Measurements from ENCODE around the gene IFRD2. TPM values are rescaled to one million over a fixed set of nuclear protein-coding genes. Genes with fewer than 3 reads are reported as not detected.

Gene IFRD2
- total and polyA plus RNA-seq, 9 of the 15 experiments (the other 6 are each of a cell fraction or from before 2014, with no cell fraction given), result 30.5 to 115 (median 52.8) TPM

- TF ChIP-seq ZNF143 (CRISPR knock-in tag; IDR thresholded peaks at IDR 0.05) (no peak), ZNF512 (tag; IDR thresholded peaks at IDR 0.05) (no peak), XRCC3 (IDR thresholded peaks at IDR 0.05) (no peak), PBX2 (CRISPR knock-in tag; IDR thresholded peaks at IDR 0.05; ENCODE audit: low read depth) (no peak), PBX2 (tag; conservative IDR thresholded peaks at IDR 0.05; ENCODE audit: low read depth) (no peak), MAZ (CRISPR knock-in tag; conservative IDR thresholded peaks at IDR 0.05 in 1 of 2, IDR thresholded peaks at IDR 0.05 in 1 of 2) (no peak), TRIM25 (IDR thresholded peaks at IDR 0.05; ENCODE audit: borderline replicate concordance) (no peak), SMAD4 (CRISPR knock-in tag; conservative IDR thresholded peaks at IDR 0.05) (no peak)
Observed at GRCh38 chr3:50241713-50242380, 50.4 kb downstream of the IFRD2 start (continued).
